Duodenal mucosa (tissue), 2 donors: ENCODE measurements around the gene TSR3.

Experiments
- H3K27ac ChIP-seq: one replicate; pipeline ENCODE4 v1.7.0; 2013; ENCODE audit warnings: low read depth, low read length
- H3K27me3 ChIP-seq, 2 donors: one replicate each; pipeline ENCODE4 v1.7.0; 2013; ENCODE audit warnings: low read length in 2 of 2, control low read depth in 1 of 2; ENCODE audit not compliant: insufficient read depth in 2 of 2, control insufficient read depth in 1 of 2
- H3K36me3 ChIP-seq, 2 donors: one replicate each; pipeline ENCODE4 v1.7.0; 2013; ENCODE audit warnings: low read length in 2 of 2, control low read depth in 1 of 2; ENCODE audit not compliant: insufficient read depth in 2 of 2, control insufficient read depth in 1 of 2
- H3K4me1 ChIP-seq, 2 donors: one replicate each; pipeline ENCODE4 v1.7.0; 2013; ENCODE audit warnings: low read length in 2 of 2, control low read depth in 1 of 2; ENCODE audit not compliant: insufficient read depth in 2 of 2, control insufficient read depth in 1 of 2
- H3K4me3 ChIP-seq, 2 donors: one replicate each; pipeline ENCODE4 v1.7.0; 2013; ENCODE audit warnings: low read length in 2 of 2, low read depth in 1 of 2
- H3K9ac ChIP-seq, 2 donors: one replicate each; pipeline ENCODE4 v1.7.0; 2013; ENCODE audit warnings: low read length in 2 of 2, low read depth in 1 of 2
- H3K9me3 ChIP-seq, 2 donors: one replicate each; pipeline ENCODE4 v1.7.0; 2013; ENCODE audit warnings: low read length in 2 of 2, control low read depth in 1 of 2; ENCODE audit not compliant: control insufficient read depth in 1 of 2

TSR3 gene

GRCh38 chr16:1309888-1310831 lies 41.5 kb downstream of the TSR3 start:
- H3K36me3 ChIP-seq: peaks cover 5 to 26% of the 10 kb centered on the region in 2 donors
- H3K4me1 ChIP-seq: peaks cover 20 to 32% of the 10 kb centered on the region in 2 donors
- no peak overlapping the region for H3K27ac ChIP-seq
- no peaks in the 10 kb centered on the region for H3K9me3 ChIP-seq
- peak overlapping the region; percentile 33 to 66 for H3K9ac ChIP-seq
- peak overlapping the region; percentile 68 to 87 for H3K4me3 ChIP-seq
- H3K27me3 ChIP-seq: no peaks in the 10 kb centered on the region

GRCh38 chr16:1308977-1309885 lies 42.4 kb downstream of the TSR3 start, which contains the start of gene UBE2I:
UBE2I (plus strand) TSS chr16:1309636; CDS start chr16:1314031, 4,395 bp downstream.
- peak within 1 kb of the TSS; percentile 98 for H3K27ac ChIP-seq
- no peaks in the 10 kb centered on the region for H3K27me3 ChIP-seq
- peak within 1 kb of the TSS; percentile 94 to 97 for H3K9ac ChIP-seq
- H3K4me3 ChIP-seq: peak within 1 kb of the TSS; percentile 70 to 87
- H3K4me1 ChIP-seq: peaks cover 20 to 32% of the 10 kb centered on the region in 2 donors
- no peaks in the 10 kb centered on the region for H3K9me3 ChIP-seq
- H3K36me3 ChIP-seq: peaks cover 0 to 17% of the 10 kb centered on the region in 2 donors

DNA sequence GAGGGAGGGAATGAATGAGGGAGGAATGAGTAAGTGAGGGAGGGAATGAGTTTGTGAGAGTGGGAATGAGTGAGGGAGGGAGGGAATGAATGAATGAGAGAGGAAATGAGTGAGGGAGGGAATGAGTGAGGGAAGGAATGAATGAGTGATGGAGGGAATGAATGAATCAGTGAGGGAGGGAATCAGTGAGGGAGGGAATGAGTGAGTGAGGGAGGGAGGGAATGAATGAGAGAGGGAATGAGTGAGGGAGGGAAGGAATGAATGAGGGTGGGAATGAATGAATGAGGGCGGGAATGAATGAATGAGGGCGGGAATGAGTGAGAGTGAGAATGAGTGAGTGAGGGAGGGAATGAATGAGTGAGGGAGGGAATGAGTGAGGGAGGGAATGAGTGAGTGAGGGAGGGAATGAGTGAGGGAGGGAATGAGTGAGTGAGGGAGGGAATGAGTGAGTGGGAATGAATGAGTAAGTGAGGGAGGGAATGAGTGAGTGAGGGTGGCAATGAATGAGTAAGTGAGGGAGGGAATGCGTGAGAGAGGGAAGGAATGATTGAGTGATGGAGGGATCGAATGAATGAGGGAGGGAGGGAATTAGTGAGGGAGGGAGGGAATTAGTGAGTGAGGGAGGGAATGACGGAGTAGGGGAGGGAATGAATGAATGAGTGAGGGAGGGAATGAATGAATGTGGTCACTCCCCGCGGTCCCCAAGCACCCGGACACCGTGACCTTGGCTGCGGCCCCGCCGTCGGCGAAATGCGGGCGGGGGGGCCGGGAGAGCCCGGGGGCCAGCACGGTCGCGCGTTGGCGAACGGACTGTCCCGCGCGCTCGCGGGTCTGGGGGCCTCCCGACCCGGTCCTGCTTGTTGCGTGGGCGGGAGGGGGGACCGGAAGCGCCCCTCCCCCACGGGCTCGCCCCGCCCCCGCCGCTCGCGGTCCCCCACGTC lies 43.4 kb downstream of the TSR3 start:
- Histone ChIP-seq H3K36me3 (peaks cover 0 to 8% of the 10 kb centered on the region in 2 donors), H3K27ac (peak overlapping the region; percentile 98), H3K4me3 (peak overlapping the region; percentile 60 to 70), H3K4me1 (peaks cover 20 to 41% of the 10 kb centered on the region in 2 donors), H3K27me3 (no peaks in the 10 kb centered on the region), H3K9me3 (no peaks in the 10 kb centered on the region), H3K9ac (peak overlapping the region in 1 of 2 donors; percentile 94)

GRCh38 chr16:1306334-1306733 lies 45.3 kb downstream of the TSR3 start:
- Histone ChIP-seq H3K36me3 (no peaks in the 10 kb centered on the region), H3K27ac (no peak overlapping the region), H3K27me3 (peaks cover 0 to 2% of the 10 kb centered on the region in 2 donors), H3K4me3 (no peak overlapping the region), H3K9ac (no peak overlapping the region), H3K9me3 (no peaks in the 10 kb centered on the region), H3K4me1 (peaks cover 8 to 29% of the 10 kb centered on the region in 2 donors)

GRCh38 chr16:1305823-1306222 lies 45.9 kb downstream of the TSR3 start:
- Histone ChIP-seq H3K9ac (no peak overlapping the region), H3K27ac (no peak overlapping the region), H3K27me3 (peaks cover 0 to 3% of the 10 kb centered on the region in 2 donors), H3K9me3 (no peaks in the 10 kb centered on the region), H3K36me3 (no peaks in the 10 kb centered on the region), H3K4me1 (peaks cover 4 to 29% of the 10 kb centered on the region in 2 donors), H3K4me3 (no peak overlapping the region)

DNA sequence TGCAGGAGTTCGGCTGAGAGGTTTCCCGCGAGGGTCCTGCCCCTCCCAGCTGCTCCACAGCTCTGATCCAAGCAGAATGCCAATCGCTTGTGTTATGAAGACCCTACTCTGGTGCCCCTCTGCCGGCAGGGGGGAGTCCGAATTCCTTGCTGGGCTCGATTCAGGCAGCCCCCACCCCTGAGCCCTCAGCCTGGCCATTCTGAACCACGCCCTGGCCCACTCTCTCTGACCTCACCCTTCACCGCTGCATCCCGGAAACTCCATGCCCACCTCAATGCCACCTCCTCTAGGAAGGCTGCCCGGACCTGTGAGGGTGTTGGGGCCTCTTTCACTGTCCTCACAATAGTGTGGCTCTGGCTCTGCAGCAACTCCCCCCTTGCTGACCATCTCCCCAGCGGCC lies 50.1 kb downstream of the TSR3 start:
- Histone ChIP-seq H3K4me1 (peaks cover 15 to 30% of the 10 kb centered on the region in 2 donors), H3K27ac (no peak overlapping the region), H3K9ac (peak overlapping the region in 1 of 2 donors; percentile 25), H3K36me3 (no peaks in the 10 kb centered on the region), H3K9me3 (no peaks in the 10 kb centered on the region), H3K4me3 (peak overlapping the region; percentile 43 to 48), H3K27me3 (peaks cover 0 to 18% of the 10 kb centered on the region in 2 donors)

- peaks cover 0 to 18% of the 10 kb centered on the region in 2 donors for H3K27me3 ChIP-seq
- no peak overlapping the region for H3K27ac ChIP-seq
- H3K4me3 ChIP-seq: peak overlapping the region; percentile 43 to 48
- no peaks in the 10 kb centered on the region for H3K9me3 ChIP-seq
- no peaks in the 10 kb centered on the region for H3K36me3 ChIP-seq
- H3K4me1 ChIP-seq: peaks cover 15 to 30% of the 10 kb centered on the region in 2 donors
- H3K9ac ChIP-seq: peak overlapping the region; percentile 12 to 25
Observed at GRCh38 chr16:1300664-1301476, 50.8 kb downstream of the TSR3 start.

DNA sequence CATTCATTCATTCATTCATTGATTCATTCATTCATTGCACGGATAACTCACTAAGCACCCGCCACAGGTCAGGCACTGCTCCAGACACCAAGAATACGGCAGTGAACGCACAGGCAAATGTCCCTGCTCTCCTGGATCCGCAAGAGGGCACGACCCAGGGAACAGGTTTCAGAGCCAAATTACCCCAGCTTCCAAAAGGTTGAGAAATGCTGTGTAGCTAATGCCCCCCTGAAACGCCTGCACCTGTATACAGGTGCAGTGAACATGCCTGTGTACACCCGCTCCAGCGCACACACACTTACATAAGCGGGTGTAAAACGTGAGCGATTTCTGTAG lies 51.8 kb downstream of the TSR3 start:
- Histone ChIP-seq H3K9me3 (no peaks in the 10 kb centered on the region), H3K36me3 (no peaks in the 10 kb centered on the region), H3K27me3 (peaks cover 0 to 18% of the 10 kb centered on the region in 2 donors), H3K27ac (no peak overlapping the region), H3K9ac (no peak overlapping the region), H3K4me3 (peak overlapping the region in 1 of 2 donors; percentile 41), H3K4me1 (peaks cover 15 to 30% of the 10 kb centered on the region in 2 donors)
